ENCODE data around the gene AFAP1. TPM values are rescaled to one million over a fixed set of nuclear protein-coding genes. Genes with fewer than 3 reads are reported as not detected.
A peak's percentile ranks its signal among the peaks of the same experiment; 100 is the strongest.

Gene AFAP1
- total RNA-seq, 4 donors from 2014 or later, result 4.4 to 16.6 (median 10.7) TPM

DNA sequence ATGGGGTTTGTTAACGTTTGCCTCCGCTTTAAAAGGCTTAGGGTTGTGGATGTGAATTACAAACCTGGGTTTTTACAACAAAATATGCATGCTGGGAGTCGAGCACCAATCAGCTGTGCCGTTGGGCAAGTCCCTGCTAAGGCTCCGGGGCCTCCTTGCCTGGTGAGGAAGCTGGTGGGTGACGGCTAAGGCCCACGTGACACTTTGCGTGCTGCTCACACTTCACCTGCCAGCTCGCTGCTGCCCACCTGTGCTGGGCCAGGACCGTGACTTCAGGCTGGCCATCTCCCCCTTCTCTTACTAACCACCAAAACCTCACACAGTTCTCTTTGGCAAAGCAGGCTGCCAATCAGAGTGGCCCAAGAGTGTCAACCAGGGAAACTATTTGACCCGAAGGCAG, 178.3 kb downstream of the AFAP1 start:
- H3K9me3 ChIP-seq, result no peaks in the 10 kb centered on the region
- DNase-seq, result no peak
- H3K27ac ChIP-seq, result no peak overlapping the region
- TF ChIP-seq, protein P1, sequence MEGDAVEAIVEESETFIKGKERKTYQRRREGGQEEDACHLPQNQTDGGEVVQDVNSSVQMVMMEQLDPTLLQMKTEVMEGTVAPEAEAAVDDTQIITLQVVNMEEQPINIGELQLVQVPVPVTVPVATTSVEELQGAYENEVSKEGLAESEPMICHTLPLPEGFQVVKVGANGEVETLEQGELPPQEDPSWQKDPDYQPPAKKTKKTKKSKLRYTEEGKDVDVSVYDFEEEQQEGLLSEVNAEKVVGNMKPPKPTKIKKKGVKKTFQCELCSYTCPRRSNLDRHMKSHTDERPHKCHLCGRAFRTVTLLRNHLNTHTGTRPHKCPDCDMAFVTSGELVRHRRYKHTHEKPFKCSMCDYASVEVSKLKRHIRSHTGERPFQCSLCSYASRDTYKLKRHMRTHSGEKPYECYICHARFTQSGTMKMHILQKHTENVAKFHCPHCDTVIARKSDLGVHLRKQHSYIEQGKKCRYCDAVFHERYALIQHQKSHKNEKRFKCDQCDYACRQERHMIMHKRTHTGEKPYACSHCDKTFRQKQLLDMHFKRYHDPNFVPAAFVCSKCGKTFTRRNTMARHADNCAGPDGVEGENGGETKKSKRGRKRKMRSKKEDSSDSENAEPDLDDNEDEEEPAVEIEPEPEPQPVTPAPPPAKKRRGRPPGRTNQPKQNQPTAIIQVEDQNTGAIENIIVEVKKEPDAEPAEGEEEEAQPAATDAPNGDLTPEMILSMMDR (IDR thresholded peaks at IDR 0.05), result no peak
- TF ChIP-seq POLR2A (IDR thresholded peaks at IDR 0.05), result no peak
- peaks cover 0 to 65% (median 0%) of the 10 kb centered on the region in 3 donors for H3K36me3 ChIP-seq
- WGBS, 2 donors, result 79 to 89% methylated on average over 7 to 10 of the region's 11 CpGs
- intact Hi-C loops (cut with DNase I), result no loop called here
- H3K4me1 ChIP-seq, result peaks cover 0 to 22% (median 0%) of the 10 kb centered on the region in 3 donors
- H3K27me3 ChIP-seq, result no peaks in the 10 kb centered on the region
- no peak overlapping the region for H3K4me3 ChIP-seq

DNA sequence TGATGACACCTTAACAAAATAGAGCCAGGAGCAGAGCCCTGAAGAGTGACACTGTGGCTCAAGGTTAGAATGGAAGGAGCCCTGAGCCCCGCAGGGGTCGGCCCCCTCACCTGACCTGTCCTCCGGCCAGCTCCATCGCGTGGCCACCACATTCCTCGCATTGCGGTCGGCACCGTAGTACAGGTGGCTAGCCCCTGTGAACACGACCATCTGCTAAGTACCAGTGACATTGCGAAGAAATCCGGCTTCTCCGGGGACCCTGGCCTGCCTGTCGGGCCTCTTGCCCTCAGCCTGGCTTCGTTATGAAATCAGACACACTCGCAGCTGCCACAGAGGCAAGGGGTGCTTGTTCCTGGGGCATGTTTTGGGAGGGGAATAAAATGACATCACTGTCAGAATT, 179.0 kb downstream of the AFAP1 start:
- Histone ChIP-seq H3K27me3 (no peaks in the 10 kb centered on the region), H3K27ac (no peak overlapping the region), H3K36me3 (peaks cover 0 to 59% (median 0%) of the 10 kb centered on the region in 3 donors), H3K4me3 (no peak overlapping the region), H3K9me3 (no peaks in the 10 kb centered on the region), H3K4me1 (peaks cover 0 to 19% (median 0%) of the 10 kb centered on the region in 3 donors)
- no peak for DNase-seq
- TF ChIP-seq, protein P1 (IDR thresholded peaks at IDR 0.05), result no peak
- WGBS, 2 donors, result 87 to 96% methylated on average over 12 to 15 of the region's 16 CpGs
- intact Hi-C loops (cut with DNase I), result no loop called here

DNA sequence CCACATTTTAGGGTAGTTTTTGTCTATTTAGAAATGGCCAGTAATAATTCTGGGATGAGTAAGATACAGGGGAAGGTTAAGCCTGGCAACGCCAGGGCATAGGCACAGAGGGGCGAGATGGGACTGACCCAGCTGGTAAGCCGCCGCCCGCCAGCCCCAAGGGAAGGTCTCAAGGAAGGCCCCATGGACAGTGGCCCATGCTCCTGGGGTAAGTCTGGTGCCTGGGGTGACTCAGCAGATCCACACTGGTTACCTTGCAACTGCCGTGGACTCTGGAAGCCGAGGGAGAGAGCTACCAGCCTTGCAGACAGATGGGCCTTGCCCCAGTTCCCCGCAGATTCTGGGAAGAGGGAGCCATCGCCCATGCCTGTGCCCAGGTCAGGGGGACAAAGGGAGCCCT, 179.4 kb downstream of the AFAP1 start:
- peaks cover 0 to 54% (median 0%) of the 10 kb centered on the region in 3 donors for H3K36me3 ChIP-seq
- H3K27me3 ChIP-seq, result no peaks in the 10 kb centered on the region
- WGBS, 2 donors, result 83 to 90% methylated on average over 1 to 2 of the region's 9 CpGs
- no peak overlapping the region for H3K4me3 ChIP-seq
- H3K27ac ChIP-seq, result no peak overlapping the region
- H3K9me3 ChIP-seq, result no peaks in the 10 kb centered on the region
- DNase-seq, result no peak
- H3K4me1 ChIP-seq, result peaks cover 0 to 19% (median 0%) of the 10 kb centered on the region in 3 donors
- intact Hi-C loops (cut with DNase I), result no loop called here
- TF ChIP-seq, protein P1 (IDR thresholded peaks at IDR 0.05), result no peak
- no peak for TF ChIP-seq POLR2A (IDR thresholded peaks at IDR 0.05)

DNA sequence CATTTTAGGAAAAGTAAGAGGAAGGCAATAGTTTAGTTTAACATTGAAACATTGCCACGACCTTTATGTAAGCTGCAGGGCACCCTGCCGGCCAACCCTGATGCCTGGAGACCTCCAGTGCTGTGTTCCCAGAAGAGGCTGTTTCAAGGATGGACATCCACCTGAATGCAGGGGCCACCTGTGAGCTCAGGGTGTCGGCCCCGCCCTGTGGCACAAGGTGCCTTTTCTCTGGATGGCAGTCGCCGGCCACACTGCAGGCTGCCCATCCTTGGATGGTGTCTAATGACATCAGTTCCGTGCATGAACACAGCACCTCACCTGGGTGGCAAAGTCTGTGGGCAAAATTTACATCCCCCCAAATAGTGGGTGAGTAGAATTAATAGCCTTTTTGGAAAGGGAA, 180.0 kb downstream of the AFAP1 start:
- no peak for DNase-seq
- intact Hi-C loops (cut with DNase I), result no loop called here
- TF ChIP-seq, protein P1 (IDR thresholded peaks at IDR 0.05), result no peak
- no peak for TF ChIP-seq POLR2A (IDR thresholded peaks at IDR 0.05)
- Histone ChIP-seq H3K27ac (no peak overlapping the region), H3K4me1 (peaks cover 0 to 19% (median 0%) of the 10 kb centered on the region in 3 donors), H3K36me3 (peaks cover 0 to 48% (median 0%) of the 10 kb centered on the region in 3 donors), H3K9me3 (no peaks in the 10 kb centered on the region), H3K4me3 (peak overlapping the region in 1 of 4 donors; percentile 19), H3K27me3 (no peaks in the 10 kb centered on the region)
- WGBS, 2 donors, result 88 to 89% methylated on average over 4 of the region's 7 CpGs

DNA sequence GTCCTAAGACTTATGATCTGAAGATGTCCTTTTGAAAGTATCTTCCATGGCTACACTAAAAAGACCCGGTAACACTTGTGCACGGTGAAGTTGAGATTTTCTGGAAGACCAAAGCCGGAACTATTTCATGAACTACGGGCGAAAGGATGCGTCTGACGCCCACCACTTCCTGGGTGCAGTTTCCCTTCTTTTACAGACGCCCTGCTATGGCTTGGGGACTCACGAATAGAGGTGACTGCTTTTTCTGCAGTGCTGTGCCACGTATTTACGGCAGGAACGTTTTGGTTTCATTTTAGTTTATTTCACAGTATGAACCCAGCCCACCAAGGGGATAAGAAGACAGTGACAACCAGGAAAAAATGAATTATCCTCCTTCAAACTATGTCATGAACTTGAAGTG, 180.4 kb downstream of the AFAP1 start:
- Histone ChIP-seq H3K27ac (peak overlapping the region in 1 of 4 donors; percentile 3), H3K27me3 (peaks cover 0 to 3% (median 0%) of the 10 kb centered on the region in 4 donors), H3K4me3 (peak overlapping the region in 1 of 4 donors; percentile 19), H3K9me3 (no peaks in the 10 kb centered on the region), H3K4me1 (peaks cover 0 to 22% (median 0%) of the 10 kb centered on the region in 3 donors), H3K36me3 (peaks cover 0 to 44% (median 0%) of the 10 kb centered on the region in 3 donors)
- intact Hi-C loops (cut with DNase I), result no loop called here
- TF ChIP-seq, protein P1 (IDR thresholded peaks at IDR 0.05), result no peak
- TF ChIP-seq POLR2A (IDR thresholded peaks at IDR 0.05), result no peak
- no peak for DNase-seq
- WGBS, 2 donors, result 79 to 81% methylated on average over 12 of the region's 12 CpGs

Measured in esophagus squamous epithelium (tissue), 5 donors.